T1000 (cell line): ENCODE results near the gene DAPP1.
"Not testable (repeated sequence)": the region's sequence is repeated elsewhere in the genome, so short reads cannot be mapped to it uniquely, and the experiment has no call there.

Experiments
- DNase-seq: peaks from one replicate; lab custom pipeline; 2025; ENCODE audit warnings: mixed read lengths; lab: John Stamatoyannopoulos, UW

The DAPP1 gene

GRCh38 chr4:99816545-99817308, at the start of gene DAPP1:
Gene DAPP1, plus strand, starts transcription at chr4:99816827. Its CDS starts 87 bp downstream, at chr4:99816914.
- DNase-seq = no peak

- not testable (repeated sequence) for DNase-seq
Observed at GRCh38 chr4:99770842-99771241, 45.8 kb upstream of the DAPP1 start.

GRCh38 chr4:99783940-99784339, 32.7 kb upstream of the DAPP1 start:
- no peak for DNase-seq

- DNase-seq = no peak
Observed at GRCh38 chr4:99784842-99785241, 31.8 kb upstream of the DAPP1 start.

GRCh38 chr4:99790796-99791617, 25.6 kb upstream of the DAPP1 start:
- DNase-seq = no peak

GRCh38 chr4:99800332-99801004, 16.2 kb upstream of the DAPP1 start:
- no peak for DNase-seq

- DNase-seq = no peak
Observed at GRCh38 chr4:99801005-99801699, 15.5 kb upstream of the DAPP1 start.

GRCh38 chr4:99803566-99804101, 13.0 kb upstream of the DAPP1 start:
- DNase-seq = no peak

GRCh38 chr4:99806545-99806944, 10.1 kb upstream of the DAPP1 start:
- DNase-seq = no peak

- no peak for DNase-seq
Observed at GRCh38 chr4:99807666-99808065, 9.0 kb upstream of the DAPP1 start.

GRCh38 chr4:99808260-99808857, 8.3 kb upstream of the DAPP1 start:
- no peak for DNase-seq

- no peak for DNase-seq
Observed at GRCh38 chr4:99809326-99809725, 7.3 kb upstream of the DAPP1 start.

GRCh38 chr4:99810536-99810935, 6.1 kb upstream of the DAPP1 start:
- no peak for DNase-seq

- DNase-seq = no peak
Observed at GRCh38 chr4:99811117-99811516, 5.5 kb upstream of the DAPP1 start.

- no peak for DNase-seq
Observed at GRCh38 chr4:99811850-99812249, 4.8 kb upstream of the DAPP1 start.

GRCh38 chr4:99815597-99816011, 1.0 kb upstream of the DAPP1 start:
- DNase-seq = no peak

GRCh38 chr4:99817309-99817890, 773 bp downstream of the DAPP1 start:
- DNase-seq = no peak

GRCh38 chr4:99818661-99819060, 2.0 kb downstream of the DAPP1 start:
- no peak for DNase-seq

GRCh38 chr4:99821918-99822503, 5.4 kb downstream of the DAPP1 start:
- no peak for DNase-seq

GRCh38 chr4:99822734-99823133, 6.1 kb downstream of the DAPP1 start:
- DNase-seq = no peak
